HepG2 (cell line): ENCODE results near the gene ZMAT2. TPM values are rescaled to one million over a fixed set of nuclear protein-coding genes. Genes with fewer than 3 reads are reported as not detected.

Source experiments
- GATAD2A ChIP-seq: IDR thresholded peaks from 2 replicates; pipeline ENCODE4 v1.6.1; 2016
- HDAC1 ChIP-seq: sonication (generic); formaldehyde crosslinking; IDR thresholded peaks from 2 replicates; pipeline ENCODE4 v1.5.1; 2020; ENCODE audit warnings: mild to moderate bottlenecking, missing genetic modification reagents
- KLF6 ChIP-seq: IDR thresholded peaks from 2 replicates; pipeline ENCODE4 v1.8.0; 2016; ENCODE audit warnings: missing biosample characterization, missing genetic modification reagents
- PHF8 ChIP-seq: sonication (generic); formaldehyde crosslinking; IDR thresholded peaks from 2 replicates; pipeline ENCODE4 v1.5.0; 2020; ENCODE audit warnings: missing genetic modification reagents
- PREB ChIP-seq: sonication (generic); formaldehyde crosslinking; IDR thresholded peaks from 2 replicates; pipeline ENCODE4 v1.4.0; 2020; ENCODE audit warnings: missing genetic modification reagents
- SNAI1 ChIP-seq: sonication (generic); formaldehyde crosslinking; IDR thresholded peaks from 2 replicates; pipeline ENCODE4 v1.5.0; 2020; ENCODE audit warnings: mild to moderate bottlenecking, missing genetic modification reagents, borderline replicate concordance
- ZBTB26 ChIP-seq: IDR thresholded peaks from 2 replicates; pipeline ENCODE4 v1.6.1; 2016; ENCODE audit warnings: missing compliant biosample characterization, missing genetic modification reagents, borderline replicate concordance
- ZBTB34 ChIP-seq: sonication (generic); formaldehyde crosslinking; IDR thresholded peaks from 2 replicates; pipeline ENCODE4 v1.8.0; 2022; ENCODE audit warnings: mild to moderate bottlenecking, missing genetic modification reagents
- ZBTB8A ChIP-seq: sonication (generic); formaldehyde crosslinking; IDR thresholded peaks from 2 replicates; pipeline ENCODE4 v1.4.0; 2020; ENCODE audit warnings: mild to moderate bottlenecking, low read depth, missing genetic modification reagents, borderline replicate concordance
- ZMAT5 ChIP-seq: sonication (generic); formaldehyde crosslinking; IDR thresholded peaks from 2 replicates; pipeline ENCODE4 v1.5.0; 2020; ENCODE audit warnings: mild to moderate bottlenecking, low read depth, missing genetic modification reagents, borderline replicate concordance
- ZNF10 ChIP-seq: sonication (generic); formaldehyde crosslinking; IDR thresholded peaks from 2 replicates; pipeline ENCODE4 v1.4.0; 2020; ENCODE audit warnings: mild to moderate bottlenecking, low read depth, missing genetic modification reagents, borderline replicate concordance
- ZNF142 ChIP-seq: sonication (generic); formaldehyde crosslinking; IDR thresholded peaks from 2 replicates; pipeline ENCODE4 v1.4.0; 2020; ENCODE audit warnings: missing genetic modification reagents
- ZNF747 ChIP-seq: sonication (generic); formaldehyde crosslinking; IDR thresholded peaks from 2 replicates; pipeline ENCODE4 v1.8.1; 2023; ENCODE audit warnings: missing genetic modification reagents, mild to moderate bottlenecking, borderline replicate concordance
- ZNF75D ChIP-seq: sonication (generic); formaldehyde crosslinking; IDR thresholded peaks from 2 replicates; pipeline ENCODE4 v1.8.1; 2023; ENCODE audit warnings: missing genetic modification reagents, mild to moderate bottlenecking, borderline replicate concordance
- ZNF841 ChIP-seq: sonication (generic); formaldehyde crosslinking; IDR thresholded peaks from 2 replicates; pipeline ENCODE4 v1.8.1; 2023; ENCODE audit warnings: missing genetic modification reagents, borderline replicate concordance
- ZSCAN12 ChIP-seq: sonication (generic); formaldehyde crosslinking; IDR thresholded peaks from 2 replicates; pipeline ENCODE4 v1.9.0; 2021; ENCODE audit warnings: mild to moderate bottlenecking, missing genetic modification reagents
- polyA plus RNA-seq, 8 experiments: library from polyadenylated mRNA; depleted of rRNA in 3 of 8; stranded (reverse) in 7 of 8; unstranded in 1 of 8; fragments of >200 nt; fragmentation: Illumina TruSeq in 4 of 8; extraction: Trizol in 4 of 8; gene quantifications; 2 replicates each; pipeline versions ENCODE4 v1.2.1 to v1.2.3, GENCODE V29; 2011 to 2016; ENCODE audit warnings: low read depth in 4 of 8, missing spikeins in 1 of 8, mixed read lengths in 1 of 8; ENCODE audit not compliant: insufficient read depth in 1 of 8
- total RNA-seq, 5 experiments: library from RNA; depleted of rRNA; stranded (reverse); fragments of >200 nt; fragmentation: Illumina TruSeq; extraction: Trizol; gene quantifications; 2 replicates each; pipeline ENCODE4 v1.2.3, GENCODE V29; 2016; ENCODE audit warnings: low read depth in 1 of 5

ZMAT2 gene
- total and polyA plus RNA-seq, 2 of the 13 experiments (the other 11 are each of a cell fraction or from before 2014, with no cell fraction given): 35.4 to 92.8 TPM

- TF ChIP-seq ZNF142 (CRISPR knock-in tag) (no peak), PHF8 (peak; percentile 80), KLF6 (CRISPR knock-in tag) (peak; percentile 55; the same call in 1 of the 2 replicates), ZNF841 (no peak), SNAI1 (no peak), ZBTB26 (CRISPR knock-in tag) (0 out of 2 replicates have a peak, but pooled peaks have one; percentile 21), ZNF10 (CRISPR knock-in tag) (no peak), ZBTB8A (CRISPR knock-in tag) (no peak), HDAC1 (CRISPR knock-in tag) (peak; percentile 87), ZSCAN12 (no peak), ZNF747 (CRISPR knock-in tag) (no peak), PREB (no peak), GATAD2A (CRISPR knock-in tag) (peak; percentile 63; the same call in 1 of the 2 replicates), ZMAT5 (no peak), ZBTB34 (CRISPR knock-in tag) (no peak; the same call in 1 of the 2 replicates), ZNF75D (CRISPR knock-in tag) (no peak)
These were observed at the start of gene ZMAT2 (continued) for GRCh38 chr5:140700177-140701144.
